Suppressor macrophage treated with lipopolysaccharide for 1 hour (primary cell): ENCODE measurements around the gene DTWD1.
"Not testable (repeated sequence)": the region's sequence is repeated elsewhere in the genome, so short reads cannot be mapped to it uniquely, and the experiment has no call there.

ENCODE experiments used
- DNase-seq, 3 donors: peaks; one replicate each; pipeline ENCODE4 v3.0.0-alpha.2; 2020 to 2022

DTWD1 gene

DNA sequence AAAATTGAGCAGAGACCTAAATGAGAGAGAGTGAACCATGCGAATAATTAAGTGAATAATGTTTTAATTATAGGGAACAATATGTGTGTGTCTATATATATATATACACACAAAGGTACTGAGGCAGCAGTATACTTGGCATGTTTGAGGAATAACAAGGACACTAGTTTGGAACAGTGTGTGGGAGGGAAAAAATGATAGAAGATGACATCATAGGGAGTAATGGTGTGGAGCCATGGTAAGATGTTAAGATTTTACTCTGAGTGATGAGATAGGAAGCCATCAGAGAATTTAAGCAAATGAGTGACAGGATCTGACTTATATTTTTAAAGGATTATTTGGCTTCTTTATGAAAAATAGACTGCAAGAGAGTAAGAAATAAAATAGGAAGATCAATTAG lies 29.1 kb downstream of the DTWD1 start:
- DNase-seq, result no peak

GRCh38 chr15:49650676-49651075 lies 29.8 kb downstream of the DTWD1 start:
- DNase-seq, result no peak

GRCh38 chr15:49652922-49653321 lies 32.1 kb downstream of the DTWD1 start:
- no peak for DNase-seq

- no peak for DNase-seq
These were observed 35.9 kb downstream of the DTWD1 start for GRCh38 chr15:49656734-49657133.

GRCh38 chr15:49664716-49665115 lies 43.9 kb downstream of the DTWD1 start:
- no peak for DNase-seq

DNA sequence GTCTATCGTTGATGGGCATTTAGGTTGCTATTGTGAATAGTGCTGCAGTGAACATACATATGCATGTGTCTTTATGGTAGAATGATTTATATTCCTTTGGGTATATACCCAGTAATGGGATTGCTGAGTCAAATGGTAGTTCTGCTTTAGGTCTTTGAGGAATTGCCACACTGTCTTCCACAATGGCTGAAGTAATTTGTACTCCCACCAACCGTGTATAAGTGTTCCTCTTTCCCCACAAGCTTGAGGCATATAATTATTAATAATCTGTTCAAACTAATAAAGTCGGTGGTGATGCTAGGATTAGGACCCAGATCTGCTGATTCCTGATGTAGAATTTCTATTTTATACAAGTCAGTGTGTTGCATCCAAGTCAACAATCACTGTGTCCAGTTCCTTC lies 45.6 kb downstream of the DTWD1 start:
- DNase-seq, result peak; percentile 13 to 47 (median 38)

DNA sequence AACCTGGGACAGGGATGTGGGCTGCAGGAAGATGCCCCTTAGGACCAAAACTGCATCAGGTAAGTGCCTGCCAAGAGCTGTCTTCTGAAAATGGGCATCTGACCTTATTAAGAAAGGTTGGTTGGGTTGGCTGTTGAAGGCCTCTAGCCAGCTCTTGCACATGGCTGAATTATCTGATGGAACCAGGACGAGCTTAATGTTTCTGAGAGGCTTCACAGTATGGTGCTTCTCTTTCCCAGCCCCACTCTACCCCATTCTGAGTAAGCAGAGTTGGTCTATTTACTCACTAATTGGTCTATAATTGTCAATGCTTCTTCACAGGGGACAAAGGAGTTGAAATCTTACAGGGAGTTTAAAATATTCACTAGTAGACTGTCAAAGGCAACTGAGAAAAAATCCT lies 48.4 kb downstream of the DTWD1 start:
- DNase-seq, result no peak

DNA sequence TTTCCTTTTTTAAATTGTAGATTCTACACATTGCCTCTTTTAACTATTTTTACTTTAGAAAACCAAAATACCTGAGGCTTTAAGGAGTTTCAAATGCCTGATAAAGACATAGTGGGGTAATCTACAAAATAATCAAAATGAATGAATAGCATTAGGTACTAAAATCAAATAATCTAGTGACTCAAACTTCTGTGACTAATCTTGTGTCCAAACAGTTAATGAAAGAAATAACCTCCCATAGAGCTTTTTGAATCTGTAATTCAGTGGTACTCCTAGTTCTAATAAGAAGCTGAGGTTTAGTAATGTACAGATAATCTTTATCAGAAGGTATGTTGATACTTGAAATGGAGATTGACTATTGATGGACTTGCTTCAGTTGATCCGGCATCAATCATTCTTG lies 53.0 kb downstream of the DTWD1 start:
- DNase-seq, result no peak

GRCh38 chr15:49674370-49674769 lies 53.5 kb downstream of the DTWD1 start:
- DNase-seq, result no peak

DNA sequence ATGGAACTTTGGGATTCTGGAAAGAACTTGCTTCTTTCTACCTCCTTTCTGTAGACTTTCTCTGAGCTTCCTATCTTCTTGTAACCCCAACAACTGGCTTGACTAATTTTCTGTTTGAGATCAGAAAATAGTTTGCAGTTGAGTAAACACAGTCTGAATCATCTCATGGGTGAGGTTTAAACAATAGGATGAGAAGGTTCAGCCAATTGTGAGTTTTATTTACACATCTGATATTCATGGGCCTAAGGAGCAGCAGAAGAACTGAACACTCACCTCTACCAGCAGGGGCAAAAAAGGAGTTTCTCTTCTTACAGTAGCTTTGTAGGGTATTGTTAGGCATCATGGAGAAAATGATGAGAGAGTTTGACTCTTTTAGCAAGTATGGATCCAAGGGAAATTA lies 54.2 kb downstream of the DTWD1 start:
- no peak for DNase-seq

DNA sequence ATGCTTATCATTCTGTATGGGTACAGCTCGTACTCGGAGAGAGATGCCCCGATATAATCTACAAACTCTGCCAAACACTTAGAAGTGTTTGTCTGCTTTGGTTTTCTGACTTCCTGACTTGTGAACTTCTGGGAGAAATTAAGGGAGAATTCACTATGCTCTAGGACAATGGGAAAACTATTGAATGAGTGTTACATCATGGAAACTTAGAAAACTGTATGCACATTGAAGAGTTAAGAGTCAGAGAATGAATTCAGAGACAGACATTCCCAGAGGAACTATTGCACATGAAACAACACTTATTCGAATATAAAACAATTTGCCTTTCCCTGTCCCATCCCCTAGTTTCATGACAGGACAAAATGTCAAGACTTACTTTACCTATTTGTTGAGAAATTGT lies 57.8 kb downstream of the DTWD1 start:
- no peak for DNase-seq

GRCh38 chr15:49686599-49686998 lies 65.8 kb downstream of the DTWD1 start:
- DNase-seq, result no peak

DNA sequence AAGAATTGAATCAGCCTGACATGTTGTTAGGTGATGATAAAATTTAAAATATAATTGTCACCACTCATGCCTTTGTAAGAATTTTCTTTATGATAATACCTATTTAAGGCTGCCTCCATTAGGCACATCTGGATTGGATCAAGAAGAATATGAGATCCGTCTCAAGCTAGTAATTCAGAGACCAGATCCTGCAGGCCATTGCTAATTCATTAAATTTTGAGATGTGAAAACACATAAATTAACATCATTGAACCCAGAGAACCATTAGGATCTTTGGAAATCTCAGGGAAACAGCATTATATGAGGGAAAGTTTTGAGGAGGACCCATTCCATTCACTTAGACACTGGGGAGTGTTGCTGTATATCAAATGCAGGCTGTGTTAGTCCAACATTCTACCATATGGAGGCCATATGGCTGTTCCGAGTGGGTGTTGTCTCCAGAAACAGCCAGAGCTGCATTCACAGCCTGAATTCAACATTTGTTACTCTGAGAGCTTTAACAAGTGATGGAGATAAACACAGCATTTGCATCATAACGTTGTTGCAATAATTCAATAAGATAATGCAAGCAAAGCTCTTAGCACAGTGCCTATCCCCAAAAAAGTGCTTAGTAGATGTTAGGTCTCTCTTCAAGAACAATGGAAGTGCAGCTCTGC lies 67.4 kb downstream of the DTWD1 start:
- DNase-seq, result no peak

- DNase-seq, result no peak
These were observed 71.8 kb downstream of the DTWD1 start for GRCh38 chr15:49692514-49693090.

DNA sequence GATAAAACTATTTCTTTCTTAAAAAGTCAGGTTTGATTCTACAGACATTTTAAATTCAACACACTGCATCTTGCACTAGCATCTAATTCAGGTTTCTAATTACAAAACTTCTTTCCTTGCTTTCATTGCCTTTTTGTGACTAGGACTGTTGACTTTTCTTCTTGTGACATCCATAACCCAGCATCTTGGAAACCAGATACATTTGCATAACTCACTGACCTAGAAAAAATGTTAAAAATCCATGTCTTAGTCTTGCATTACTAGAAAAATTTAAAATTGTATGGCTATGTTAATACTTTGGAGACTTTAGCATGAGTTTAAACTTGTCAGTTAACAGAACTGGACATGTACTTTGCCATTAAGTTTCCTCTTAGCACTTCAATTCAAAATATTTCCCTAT lies 72.7 kb downstream of the DTWD1 start:
- DNase-seq, result no peak

- DNase-seq, result no peak
These were observed 75.6 kb downstream of the DTWD1 start for GRCh38 chr15:49696433-49696832.

- no peak for DNase-seq
These were observed 76.3 kb downstream of the DTWD1 start for GRCh38 chr15:49697121-49697520.

DNA sequence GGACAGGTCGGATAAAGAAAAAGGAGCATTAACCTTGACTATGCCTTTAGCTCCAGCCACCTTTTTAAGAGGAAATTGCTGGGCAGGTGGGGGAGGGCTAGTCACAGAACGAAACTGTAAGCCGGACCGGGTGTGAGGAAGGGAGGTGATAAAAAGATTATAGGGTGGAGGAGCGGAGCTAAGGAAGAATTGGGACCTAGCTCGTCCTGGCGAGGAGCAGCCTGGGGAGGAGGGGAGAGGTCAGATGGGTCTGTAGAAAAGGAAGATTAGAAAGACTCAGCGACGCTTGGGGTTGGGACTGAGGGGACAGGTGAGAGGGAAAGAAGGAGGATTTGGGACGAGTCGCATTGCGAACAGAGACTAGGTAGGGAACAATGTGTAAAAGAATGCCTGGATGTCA lies 82.1 kb downstream of the DTWD1 start:
- DNase-seq, result not testable (repeated sequence)
